NCI-H2081 (cell line): ENCODE data around the gene SCYGR2.

Experiments used
- DNase-seq, 2 experiments: peaks; one replicate each; lab custom pipeline; 2025; lab: John Stamatoyannopoulos, UW

SCYGR2 gene

DNA sequence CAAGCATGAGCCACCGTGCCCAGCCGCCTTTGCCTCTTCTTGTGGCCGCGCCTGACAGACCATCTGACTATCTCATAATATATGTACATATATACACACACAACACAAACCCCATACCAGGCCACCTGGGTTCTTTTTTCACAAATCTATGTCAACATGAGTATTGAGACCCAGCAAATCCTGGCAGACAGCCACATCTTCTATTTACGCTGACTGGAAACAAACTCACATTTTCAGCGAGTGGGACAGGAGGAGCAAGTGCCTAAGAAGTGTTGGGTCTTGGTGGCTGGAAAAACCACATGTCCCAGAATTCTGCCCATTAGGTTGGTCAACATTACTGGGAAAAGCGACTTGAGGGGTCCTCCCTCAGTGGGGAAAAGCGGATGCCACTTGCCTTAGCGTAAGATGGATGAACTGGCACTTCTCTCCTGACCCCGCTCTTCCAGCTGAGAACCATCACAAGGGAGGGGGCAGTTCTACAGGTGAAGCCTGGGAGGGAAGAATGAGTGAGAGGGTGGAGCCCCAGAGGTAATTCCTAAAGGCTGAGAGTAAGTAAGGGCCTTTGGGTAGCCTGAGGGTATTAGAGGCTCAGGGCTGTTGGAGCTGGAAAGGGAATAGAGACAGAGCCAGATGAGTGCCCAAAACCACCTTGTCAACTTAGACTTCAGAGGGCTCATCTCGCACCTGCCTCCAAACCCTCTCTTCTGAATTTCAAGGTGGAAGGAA, 14.0 kb downstream of the SCYGR2 start:
- DNase-seq = peak; percentile 63 to 85

DNA sequence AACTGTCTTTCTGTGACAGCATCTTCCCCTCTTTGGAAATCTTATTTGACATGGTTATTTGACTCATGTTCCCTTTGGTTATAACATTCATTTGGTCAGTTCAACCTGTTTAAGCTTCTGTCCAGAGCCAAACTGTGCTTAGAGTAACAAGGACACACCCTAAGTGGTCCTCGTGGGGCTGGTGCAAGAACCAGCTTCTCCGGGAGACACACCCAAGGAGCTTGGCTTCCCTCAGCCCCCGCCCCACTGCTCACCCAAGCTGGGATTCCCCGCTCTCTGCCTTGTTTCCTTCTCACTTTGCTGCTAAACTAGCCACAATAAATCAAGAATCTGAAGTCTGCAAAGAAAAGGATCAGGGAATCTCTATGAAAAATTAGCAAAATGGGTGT, 14.6 kb downstream of the SCYGR2 start:
- no peak for DNase-seq

DNA sequence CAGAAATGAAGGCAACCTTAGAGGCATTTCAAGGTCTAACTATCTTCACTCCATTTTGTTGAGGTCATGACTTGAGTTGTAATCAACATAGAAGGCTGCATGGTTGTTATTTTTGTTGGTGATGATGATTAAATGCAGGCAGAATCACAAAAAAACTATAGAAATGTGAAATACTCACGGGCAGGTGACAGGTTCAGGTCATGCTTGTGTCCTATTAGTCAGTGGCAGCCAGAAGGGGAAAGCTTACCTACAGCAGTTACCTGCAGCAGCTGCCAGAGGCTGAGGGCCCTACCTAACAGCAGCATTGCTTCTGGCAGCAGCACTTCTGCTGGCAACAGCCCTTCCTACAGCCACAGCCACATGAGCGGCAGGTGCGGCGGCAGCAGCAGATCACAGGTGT, 15.6 kb downstream of the SCYGR2 start:
- no peak for DNase-seq

DNA sequence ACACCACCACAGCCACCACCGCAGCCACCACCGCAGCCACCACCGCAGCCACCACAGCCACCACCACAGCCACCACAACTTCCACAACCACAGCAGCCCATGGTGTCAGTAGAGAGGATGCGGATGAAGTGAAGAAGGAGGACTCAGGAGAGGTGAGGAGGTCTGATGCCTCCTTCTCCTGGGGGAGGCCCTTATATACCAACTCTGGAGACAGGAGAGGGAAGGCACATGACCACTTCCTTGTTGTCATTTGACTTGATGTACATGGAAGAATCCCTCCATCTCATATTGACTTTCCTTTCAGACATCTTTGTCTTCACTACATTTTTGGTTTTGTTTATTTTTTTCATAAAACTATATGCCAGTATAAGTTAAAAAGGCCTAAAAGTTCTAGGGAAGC, 16.0 kb downstream of the SCYGR2 start, which contains the start of gene SCYGR3:
TSS of gene SCYGR3 (minus strand) at position 101 of the 400 bp plus-strand sequence. CDS start at position 101, 0 bp downstream.
- DNase-seq = no peak

DNA sequence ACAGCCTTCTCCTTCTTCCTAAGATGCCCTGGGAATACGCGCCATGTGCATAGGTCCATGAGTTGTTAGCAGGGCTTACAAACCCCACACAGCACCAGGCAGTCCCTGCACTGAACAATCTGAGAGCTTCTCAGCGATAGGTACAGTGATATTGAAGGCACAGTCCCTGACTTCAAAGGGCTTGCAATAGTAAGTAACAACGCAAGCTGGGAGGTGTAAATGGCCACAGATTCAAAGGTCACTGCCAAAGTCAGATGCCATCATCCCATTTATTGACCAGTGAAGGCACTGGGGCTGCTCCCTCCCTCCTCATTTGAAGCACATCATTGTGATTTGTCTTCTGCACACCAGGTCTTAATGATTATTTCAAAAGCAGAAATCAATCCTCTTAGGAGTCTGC, 16.5 kb downstream of the SCYGR2 start:
- DNase-seq = no peak

DNA sequence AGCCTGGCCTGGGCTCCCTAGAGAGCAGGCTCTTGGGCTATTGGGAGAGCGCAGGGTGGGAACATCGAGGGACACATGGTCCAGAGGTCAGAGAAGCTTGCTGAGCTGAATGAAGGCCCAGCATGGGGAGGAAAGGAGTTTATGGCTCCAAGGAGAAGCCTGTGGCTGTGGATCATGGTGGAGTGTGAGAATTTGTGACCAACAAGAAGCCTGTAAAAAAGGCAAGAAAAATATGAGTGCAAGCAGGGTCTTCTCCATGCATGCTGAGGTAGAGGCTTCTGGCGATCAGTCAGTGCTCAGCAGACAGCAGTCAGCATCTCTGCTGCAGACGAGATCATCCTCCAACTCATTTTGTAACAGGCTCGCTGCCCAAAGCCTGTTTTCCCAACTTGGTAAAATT, 17.2 kb downstream of the SCYGR2 start:
- no peak for DNase-seq

DNA sequence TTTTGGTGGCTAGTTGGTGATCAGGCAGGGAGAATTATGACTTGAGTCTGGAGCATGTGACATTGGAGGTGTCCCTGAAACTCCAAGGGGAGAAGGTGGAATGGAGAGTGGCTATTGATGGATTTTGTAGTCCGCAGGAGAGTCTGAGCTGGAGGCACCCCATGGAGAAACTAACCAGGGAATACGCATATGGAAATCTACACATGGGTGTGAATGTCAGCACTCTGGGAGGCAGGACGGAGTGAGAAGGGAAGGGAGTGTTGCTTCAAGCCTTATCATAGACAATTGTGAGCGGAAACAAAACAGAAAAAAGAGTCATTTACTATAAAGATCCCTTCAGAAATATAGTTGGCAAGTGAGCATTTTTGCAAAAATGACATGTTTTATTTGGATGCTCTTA, 17.9 kb downstream of the SCYGR2 start:
- DNase-seq = no peak

DNA sequence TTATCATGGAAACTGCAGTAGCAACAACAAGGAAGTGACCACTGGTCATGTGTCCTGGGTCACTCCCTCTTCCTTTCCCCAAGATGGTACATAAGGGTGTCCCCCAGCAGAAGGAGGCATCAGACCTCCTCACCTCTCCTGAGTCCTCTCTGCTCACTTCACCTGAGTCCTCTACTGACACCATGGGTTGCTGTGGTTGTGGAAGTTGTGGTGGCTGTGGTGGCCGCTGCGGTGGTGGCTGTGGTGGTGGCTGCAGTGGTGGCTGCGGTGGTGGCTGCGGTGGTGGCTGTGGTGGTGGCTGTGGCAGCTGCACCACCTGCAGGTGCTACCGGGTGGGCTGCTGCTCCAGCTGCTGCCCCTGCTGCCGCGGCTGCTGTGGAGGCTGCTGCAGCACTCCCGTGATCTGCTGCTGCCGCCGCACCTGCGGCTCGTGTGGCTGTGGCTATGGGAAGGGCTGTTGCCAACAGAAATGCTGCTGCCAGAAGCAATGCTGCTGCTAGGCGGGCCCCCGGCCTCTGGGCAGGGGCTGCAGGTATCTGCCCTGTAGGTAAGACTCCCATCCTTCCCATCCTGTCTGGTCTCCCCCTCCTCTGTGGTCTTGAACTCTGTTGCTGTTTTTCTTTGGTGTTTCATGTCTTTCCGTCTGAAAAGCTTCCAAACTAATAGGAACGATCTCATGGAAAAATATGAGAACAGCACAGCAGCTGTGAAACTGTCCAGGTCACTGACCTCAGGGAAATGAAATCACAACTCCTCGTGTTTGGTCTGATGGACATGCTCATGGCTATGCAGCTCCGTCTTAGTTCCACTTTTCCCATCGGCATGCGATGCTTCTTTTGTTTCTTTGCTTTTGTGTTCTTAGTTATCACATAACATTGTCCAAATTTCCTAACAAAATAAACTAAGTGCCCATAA, 18.9 kb downstream of the SCYGR2 start, which contains the start of gene SCYGR4:
TSS of gene SCYGR4 (plus strand) at position 183 of the 915 bp plus-strand sequence. CDS start at position 183, 0 bp downstream.
- no peak for DNase-seq

DNA sequence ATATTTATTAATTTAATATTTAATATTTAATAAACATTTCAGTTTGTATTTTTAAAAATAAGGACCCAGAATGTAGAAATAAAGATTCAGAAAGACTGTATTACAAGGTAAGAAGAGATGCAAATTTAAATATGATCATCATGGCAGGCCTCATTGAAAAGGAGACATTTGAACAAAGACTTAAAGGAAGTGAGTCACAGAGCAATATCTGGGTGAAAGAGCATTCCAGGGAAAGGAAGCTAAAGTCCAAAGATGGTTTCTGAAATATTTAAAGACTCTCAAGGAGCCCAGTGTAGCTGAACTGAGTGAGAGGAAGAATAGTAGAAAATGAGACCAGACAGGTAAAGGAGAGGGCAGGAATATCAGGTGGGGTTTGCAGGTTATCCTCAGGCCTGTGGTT, 24.5 kb downstream of the SCYGR2 start:
- DNase-seq = no peak

DNA sequence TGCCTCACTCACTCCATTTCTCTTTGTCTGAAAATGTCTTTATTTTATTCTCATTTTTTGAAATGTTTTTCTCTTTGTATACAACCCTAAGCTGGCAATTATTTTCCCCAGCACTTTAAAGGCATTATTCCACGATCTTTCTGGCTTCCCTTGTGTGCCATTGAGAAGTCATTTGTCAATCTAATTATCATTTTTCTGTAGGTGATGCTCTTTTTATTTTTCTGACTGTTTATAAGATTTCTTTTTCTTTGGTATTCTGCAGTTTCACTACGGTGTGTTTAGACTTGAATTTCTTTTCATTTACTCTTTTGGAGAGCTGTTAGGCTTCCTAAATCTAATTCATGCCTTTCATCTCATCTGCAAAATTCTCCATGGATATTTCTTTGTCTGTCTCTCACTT, 26.7 kb downstream of the SCYGR2 start:
- no peak for DNase-seq

DNA sequence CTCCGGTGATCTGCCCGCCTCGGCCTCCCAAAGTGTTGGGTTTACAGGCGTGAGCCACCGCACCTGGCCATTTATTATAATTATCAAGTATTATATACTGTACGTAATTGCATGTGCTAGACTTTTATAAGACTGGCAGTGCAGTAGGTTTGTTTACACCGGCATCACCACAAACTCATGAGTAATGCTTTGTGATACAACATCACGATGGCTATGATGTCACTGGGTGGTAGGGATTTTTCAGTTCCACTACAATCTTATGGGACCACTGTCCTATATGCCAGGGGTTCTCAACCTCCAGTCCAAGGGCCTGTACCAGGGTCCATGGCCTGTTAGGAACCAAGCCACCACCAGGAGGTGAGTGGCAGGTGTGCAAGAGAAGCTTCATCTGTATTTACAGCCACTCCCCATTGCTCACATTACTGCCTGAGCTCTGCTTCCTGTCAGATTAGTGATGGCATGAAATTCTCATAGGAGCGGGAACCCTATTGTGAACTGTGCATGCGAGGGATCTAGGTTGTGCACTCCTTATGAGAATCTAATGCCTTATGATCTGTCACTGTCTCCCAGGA, 28.0 kb downstream of the SCYGR2 start:
- no peak for DNase-seq

DNA sequence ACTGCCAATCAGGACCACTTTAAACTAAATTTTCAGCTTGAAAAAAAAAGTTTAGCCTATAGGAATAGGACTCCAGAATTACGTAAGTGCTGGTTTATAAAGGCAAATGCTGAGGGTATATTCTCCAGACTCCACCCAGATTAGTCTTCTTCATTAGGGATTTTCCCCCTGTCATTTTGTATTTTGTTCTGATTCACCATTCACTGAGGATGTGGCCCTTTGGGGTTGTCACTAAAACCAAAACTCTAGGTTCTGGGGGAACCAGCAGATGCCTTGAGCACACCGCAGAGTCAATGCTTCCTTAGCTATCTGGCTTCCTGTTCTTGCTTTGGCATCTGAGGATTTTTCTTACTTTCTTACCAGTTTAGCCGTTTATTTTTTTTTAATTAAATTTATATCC, 29.1 kb downstream of the SCYGR2 start:
- DNase-seq = no peak

DNA sequence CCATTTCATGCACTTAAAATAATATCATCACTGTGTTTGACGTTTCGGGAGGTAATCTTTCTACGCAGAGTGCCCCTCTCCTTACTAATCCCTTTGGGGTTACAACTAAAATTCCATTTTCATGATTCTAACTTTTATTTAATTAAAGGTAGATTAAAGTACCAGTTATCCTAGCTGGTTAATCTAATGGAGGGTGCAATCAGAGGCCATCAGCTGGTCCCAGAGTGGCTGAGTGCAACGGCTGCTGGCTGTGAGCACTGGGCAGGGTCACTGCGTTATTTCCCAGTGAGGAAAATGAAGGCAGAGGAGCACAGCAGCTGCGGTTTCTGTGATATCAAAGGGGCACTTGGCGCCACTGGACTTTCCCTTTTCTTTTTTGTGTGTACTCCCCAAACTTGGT, 30.7 kb downstream of the SCYGR2 start:
- no peak for DNase-seq

DNA sequence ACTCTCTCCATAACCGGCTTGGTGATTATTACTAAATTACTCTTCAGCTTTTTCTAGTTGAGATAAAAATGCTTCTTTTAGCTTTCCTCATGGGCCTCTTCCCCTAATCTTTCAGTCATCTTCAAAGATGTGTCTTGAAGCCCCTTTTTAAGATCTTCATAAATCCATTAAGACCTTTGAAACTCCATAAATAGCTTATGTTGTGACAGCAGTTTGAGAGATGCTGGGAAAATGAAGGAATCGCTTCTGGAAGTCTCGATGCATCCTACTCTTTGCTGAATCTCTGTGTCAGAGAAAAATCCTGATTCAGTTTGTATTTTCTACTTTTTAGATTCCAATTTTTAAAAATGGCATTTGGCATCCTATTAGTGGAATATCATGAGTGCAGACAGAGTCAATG, 31.6 kb downstream of the SCYGR2 start:
- no peak for DNase-seq

DNA sequence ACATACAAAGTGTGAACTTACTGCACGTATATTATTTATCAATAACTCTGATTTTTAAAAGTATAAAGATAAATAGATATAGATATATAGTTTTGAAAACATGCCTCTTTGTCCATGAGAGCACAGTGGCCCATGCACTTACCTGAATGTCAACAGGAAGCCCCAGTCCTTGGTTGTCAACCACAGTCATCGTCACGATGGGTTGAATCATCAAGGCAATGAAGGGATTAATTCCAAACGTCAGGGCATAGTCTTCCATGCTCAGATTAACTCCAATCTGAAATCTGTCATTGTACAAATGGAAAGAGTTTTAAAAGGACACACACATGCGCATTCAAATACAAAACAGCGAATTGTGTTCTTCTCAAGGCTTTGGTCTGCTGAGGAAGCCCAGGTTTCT, 34.1 kb downstream of the SCYGR2 start:
- DNase-seq = no peak

DNA sequence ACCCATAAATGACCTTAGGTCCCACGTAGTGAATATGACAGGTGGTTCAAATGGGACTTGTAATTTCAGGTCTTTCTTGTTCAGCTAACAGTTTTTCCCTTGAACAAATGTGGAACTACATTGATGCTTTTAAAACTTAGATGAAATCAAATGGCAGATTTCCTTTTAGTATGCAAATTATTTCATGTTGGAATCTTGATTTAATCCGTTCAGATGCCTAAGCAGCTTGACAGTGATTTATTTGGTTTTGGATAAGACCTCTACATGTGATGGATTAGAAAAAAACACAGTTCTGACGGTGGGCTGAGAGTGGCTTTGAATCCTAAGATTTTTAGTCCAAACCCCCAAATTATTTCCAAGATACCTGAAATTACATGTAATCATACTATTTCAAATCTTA, 35.5 kb downstream of the SCYGR2 start:
- DNase-seq = no peak

DNA sequence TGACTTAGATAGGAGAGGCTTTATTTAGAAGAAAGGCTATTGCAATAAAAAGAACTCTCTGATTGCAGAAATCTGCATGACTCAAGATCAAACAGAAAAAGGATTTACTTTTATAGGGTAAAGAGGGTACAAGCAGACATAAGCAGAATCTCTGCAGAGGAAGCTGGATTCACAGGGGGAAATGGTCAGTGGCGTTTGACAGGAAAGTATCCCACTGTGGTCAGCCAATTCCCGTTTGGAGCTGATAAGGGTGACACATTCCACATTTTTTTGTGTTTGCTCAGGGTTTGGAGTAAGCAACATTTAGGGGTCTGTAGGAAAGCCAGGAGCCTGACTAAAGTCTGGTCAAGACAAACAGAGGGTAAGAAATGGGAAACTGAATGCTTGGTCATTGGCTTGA, 44.0 kb downstream of the SCYGR2 start:
- no peak for DNase-seq

DNA sequence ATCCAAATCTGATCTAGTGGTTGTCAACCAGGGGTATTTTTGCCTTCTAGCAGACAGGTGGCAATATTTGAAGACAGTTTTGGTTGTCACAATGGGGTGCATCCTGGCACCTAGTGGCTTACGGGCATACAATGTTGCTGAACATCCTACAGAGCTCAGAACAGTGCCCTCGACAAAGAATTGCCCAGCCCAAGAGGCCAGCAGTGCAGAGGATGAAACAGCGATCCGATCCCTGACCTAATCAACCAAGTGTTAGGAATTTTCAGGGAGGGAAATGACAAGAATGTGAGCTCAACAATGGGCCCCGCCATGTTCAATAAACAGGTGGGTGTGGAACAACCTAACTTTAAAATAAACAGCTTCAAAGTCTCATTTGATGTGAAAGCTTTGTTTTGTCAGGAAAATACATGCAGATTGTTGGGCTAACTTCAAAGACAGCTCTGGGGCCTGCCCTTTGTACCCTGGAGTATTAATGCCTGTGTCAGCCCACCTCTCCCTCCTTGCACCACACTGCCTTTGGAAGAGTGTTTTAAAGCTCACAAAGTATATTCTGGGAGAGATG, 45.4 kb downstream of the SCYGR2 start:
- no peak for DNase-seq
